Panc1 (cell line): ENCODE measurements around the gene XKR7. TPM values are rescaled to one million over a fixed set of nuclear protein-coding genes. Genes with fewer than 3 reads are reported as not detected.

ENCODE experiments used
- ATAC-seq: fragments of 200-7000 bp; cut with Tn5 transposase; 2 replicates; pipeline ENCODE4 v1.9.1; 2020; ENCODE audit warnings: mild to moderate bottlenecking, moderate library complexity
- BruUV-seq: library from RNA; stranded (reverse); fragments of 400-500 nt; replicated peaks from 2 replicates; lab custom pipeline; 2021; lab: Mats Ljungman, UMichigan
- CTCF ChIA-PET: fragments of 300-600 bp; sonication (Branson Sonifier 250); formaldehyde crosslinking; loops from one replicate; lab custom pipeline; 2022; ENCODE audit warnings: antibody characterized with exemption; lab: Charles Lee
- POLR2A ChIA-PET: fragments of 300-600 bp; sonication (Branson Sonifier 250); formaldehyde crosslinking; loops from one replicate; lab custom pipeline; 2022; ENCODE audit warnings: antibody characterized with exemption; lab: Charles Lee
- DNase-seq: peaks from one replicate; pipeline ENCODE4 v3.0.0-alpha.2; 2010; ENCODE audit warnings: low read depth, low spot score
- H3K27ac ChIP-seq: 2 replicates; pipeline ENCODE4 v1.5.1; 2011; ENCODE audit warnings: mild to moderate bottlenecking, low read length, inconsistent platforms
- H3K27me3 ChIP-seq: fragments of 200-500 bp; sonication (Bioruptor generic); 2 replicates; pipeline ENCODE4 v1.6.0; 2014; ENCODE audit warnings: low read length, inconsistent platforms; ENCODE audit not compliant: control insufficient read depth, insufficient read depth
- H3K36me3 ChIP-seq: fragments of 200-500 bp; sonication (Bioruptor generic); 2 replicates; pipeline ENCODE4 v1.5.1; 2014; ENCODE audit warnings: inconsistent platforms, mild to moderate bottlenecking, low read length, moderate library complexity; ENCODE audit not compliant: control insufficient read depth, insufficient read depth
- H3K4me1 ChIP-seq: 2 replicates; pipeline ENCODE4 v1.5.1; 2011; ENCODE audit warnings: inconsistent platforms, mild to moderate bottlenecking, low read length, moderate library complexity; ENCODE audit not compliant: control insufficient read depth, insufficient read depth
- H3K4me3 ChIP-seq, 2 experiments: 2 replicates each; pipeline ENCODE4 v1.5.1; 2011 to 2012; ENCODE audit warnings: low read depth in 2 of 2, low read length in 2 of 2, mild to moderate bottlenecking in 2 of 2, inconsistent platforms in 1 of 2, moderate library complexity in 1 of 2
- H3K9me3 ChIP-seq: fragments of 200-500 bp; sonication (Bioruptor generic); 2 replicates; pipeline ENCODE4 v1.5.1; 2014; ENCODE audit warnings: low read depth, mild to moderate bottlenecking, inconsistent platforms, low read length, moderate library complexity; ENCODE audit not compliant: control insufficient read depth, insufficient read depth
- POLR2AphosphoS5 ChIP-seq: IDR thresholded peaks from 2 replicates; pipeline ENCODE4 v1.6.1; 2012; ENCODE audit warnings: mild to moderate bottlenecking, low read depth, low read length, moderate library complexity
- SIN3A ChIP-seq: IDR thresholded peaks from 2 replicates; pipeline ENCODE4 v1.6.1; 2012; ENCODE audit warnings: low read depth, mild to moderate bottlenecking, low read length, moderate library complexity, borderline replicate concordance; ENCODE audit not compliant: insufficient read depth
- TCF7L2 ChIP-seq: IDR thresholded peaks from 2 replicates; pipeline ENCODE4 v1.6.1; 2011; ENCODE audit warnings: mild to moderate bottlenecking, low read depth, low read length, inconsistent platforms
- in situ Hi-C: cut with HindIII; loops from 2 replicates; pipeline ENCODE4 v1.10.0; 2016; ENCODE audit warnings: low sequenced_read_pairs, low pct_unique_long_range_greater_than_20kb
- intact Hi-C: fragments of 100-400 bp; cut with micrococcal nuclease; formaldehyde crosslinking; loops from one replicate; pipeline ENCODE4 v1.10.0; 2022; ENCODE audit not compliant: unreplicated experiment
- total RNA-seq: library from RNA; stranded (reverse); gene quantifications from one replicate; pipeline ENCODE4 v1.2.1, GENCODE V29; 2021; ENCODE audit not compliant: unreplicated experiment
- TF ChIP-seq, protein P1 (sequence below), 2 experiments: IDR thresholded peaks; 2 replicates each; pipeline ENCODE4 v1.6.1; 2011 to 2012; ENCODE audit warnings: low read depth in 2 of 2, control low read depth in 1 of 2, low read length in 1 of 2, mild to moderate bottlenecking in 1 of 2, moderate library complexity in 1 of 2; ENCODE audit not compliant: insufficient read depth in 1 of 2
- TF ChIP-seq, protein P2 (sequence below): fragments of 450-650 bp; IDR thresholded peaks from 2 replicates; pipeline ENCODE4 v1.5.1; 2017; ENCODE audit warnings: mild to moderate bottlenecking

XKR7 gene
- total RNA-seq, 1 experiment from 2014 or later: 6.2 TPM

DNA sequence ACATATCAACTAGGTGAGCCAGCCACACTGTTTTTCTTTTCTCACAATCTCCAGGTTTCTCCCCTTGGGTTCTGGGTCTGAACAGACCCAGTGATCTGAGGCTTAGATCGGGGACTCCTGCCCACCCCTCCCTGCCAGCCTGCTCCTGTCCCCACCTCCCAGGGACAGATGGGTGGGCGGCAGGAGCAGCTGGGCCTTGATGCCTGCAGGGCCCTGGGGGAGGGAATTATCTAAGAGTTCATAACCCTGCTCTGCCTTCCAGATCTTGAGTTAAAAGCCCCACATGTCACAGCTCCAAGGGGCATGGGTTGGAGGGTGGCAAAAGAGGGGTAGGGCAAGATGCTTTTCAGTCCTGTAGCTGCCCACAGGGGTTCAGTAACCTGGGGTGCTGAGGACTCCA is 5.2 kb upstream of the XKR7 start:
- H3K4me3 ChIP-seq: no peak overlapping the region
- no peaks in the 10 kb centered on the region for H3K36me3 ChIP-seq
- peaks cover 22% of the 10 kb centered on the region for H3K4me1 ChIP-seq
- ChIA-PET POLR2A (no interaction called here), CTCF (interaction anchor here (1.3 kb wide), 1 partner anchor 11 kb away, joined by 9 read pairs; the partner anchor contains the start of gene PDRG1)
- ATAC-seq (no peak), DNase-seq (no peak)
- H3K27ac ChIP-seq: peak overlapping the region; percentile 44; the same call in 1 of the 2 replicates
- no peaks in the 10 kb centered on the region for H3K9me3 ChIP-seq
- in situ Hi-C loops (no loop called here), intact Hi-C loops (no loop called here)
- H3K27me3 ChIP-seq: peaks cover 6% of the 10 kb centered on the region
- no TSS peak for BruUV-seq
- TF ChIP-seq, protein P1, sequence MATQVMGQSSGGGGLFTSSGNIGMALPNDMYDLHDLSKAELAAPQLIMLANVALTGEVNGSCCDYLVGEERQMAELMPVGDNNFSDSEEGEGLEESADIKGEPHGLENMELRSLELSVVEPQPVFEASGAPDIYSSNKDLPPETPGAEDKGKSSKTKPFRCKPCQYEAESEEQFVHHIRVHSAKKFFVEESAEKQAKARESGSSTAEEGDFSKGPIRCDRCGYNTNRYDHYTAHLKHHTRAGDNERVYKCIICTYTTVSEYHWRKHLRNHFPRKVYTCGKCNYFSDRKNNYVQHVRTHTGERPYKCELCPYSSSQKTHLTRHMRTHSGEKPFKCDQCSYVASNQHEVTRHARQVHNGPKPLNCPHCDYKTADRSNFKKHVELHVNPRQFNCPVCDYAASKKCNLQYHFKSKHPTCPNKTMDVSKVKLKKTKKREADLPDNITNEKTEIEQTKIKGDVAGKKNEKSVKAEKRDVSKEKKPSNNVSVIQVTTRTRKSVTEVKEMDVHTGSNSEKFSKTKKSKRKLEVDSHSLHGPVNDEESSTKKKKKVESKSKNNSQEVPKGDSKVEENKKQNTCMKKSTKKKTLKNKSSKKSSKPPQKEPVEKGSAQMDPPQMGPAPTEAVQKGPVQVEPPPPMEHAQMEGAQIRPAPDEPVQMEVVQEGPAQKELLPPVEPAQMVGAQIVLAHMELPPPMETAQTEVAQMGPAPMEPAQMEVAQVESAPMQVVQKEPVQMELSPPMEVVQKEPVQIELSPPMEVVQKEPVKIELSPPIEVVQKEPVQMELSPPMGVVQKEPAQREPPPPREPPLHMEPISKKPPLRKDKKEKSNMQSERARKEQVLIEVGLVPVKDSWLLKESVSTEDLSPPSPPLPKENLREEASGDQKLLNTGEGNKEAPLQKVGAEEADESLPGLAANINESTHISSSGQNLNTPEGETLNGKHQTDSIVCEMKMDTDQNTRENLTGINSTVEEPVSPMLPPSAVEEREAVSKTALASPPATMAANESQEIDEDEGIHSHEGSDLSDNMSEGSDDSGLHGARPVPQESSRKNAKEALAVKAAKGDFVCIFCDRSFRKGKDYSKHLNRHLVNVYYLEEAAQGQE (IDR thresholded peaks at IDR 0.05; ENCODE audit: insufficient read depth in 1 of 2, low read depth in 2 of 2, low read length in 1 of 2): no peak
- TF ChIP-seq SIN3A: no peak
- no peak for TF ChIP-seq TCF7L2
- TF ChIP-seq, protein P2, sequence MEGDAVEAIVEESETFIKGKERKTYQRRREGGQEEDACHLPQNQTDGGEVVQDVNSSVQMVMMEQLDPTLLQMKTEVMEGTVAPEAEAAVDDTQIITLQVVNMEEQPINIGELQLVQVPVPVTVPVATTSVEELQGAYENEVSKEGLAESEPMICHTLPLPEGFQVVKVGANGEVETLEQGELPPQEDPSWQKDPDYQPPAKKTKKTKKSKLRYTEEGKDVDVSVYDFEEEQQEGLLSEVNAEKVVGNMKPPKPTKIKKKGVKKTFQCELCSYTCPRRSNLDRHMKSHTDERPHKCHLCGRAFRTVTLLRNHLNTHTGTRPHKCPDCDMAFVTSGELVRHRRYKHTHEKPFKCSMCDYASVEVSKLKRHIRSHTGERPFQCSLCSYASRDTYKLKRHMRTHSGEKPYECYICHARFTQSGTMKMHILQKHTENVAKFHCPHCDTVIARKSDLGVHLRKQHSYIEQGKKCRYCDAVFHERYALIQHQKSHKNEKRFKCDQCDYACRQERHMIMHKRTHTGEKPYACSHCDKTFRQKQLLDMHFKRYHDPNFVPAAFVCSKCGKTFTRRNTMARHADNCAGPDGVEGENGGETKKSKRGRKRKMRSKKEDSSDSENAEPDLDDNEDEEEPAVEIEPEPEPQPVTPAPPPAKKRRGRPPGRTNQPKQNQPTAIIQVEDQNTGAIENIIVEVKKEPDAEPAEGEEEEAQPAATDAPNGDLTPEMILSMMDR: no peak
- no peak for TF ChIP-seq POLR2AphosphoS5

DNA sequence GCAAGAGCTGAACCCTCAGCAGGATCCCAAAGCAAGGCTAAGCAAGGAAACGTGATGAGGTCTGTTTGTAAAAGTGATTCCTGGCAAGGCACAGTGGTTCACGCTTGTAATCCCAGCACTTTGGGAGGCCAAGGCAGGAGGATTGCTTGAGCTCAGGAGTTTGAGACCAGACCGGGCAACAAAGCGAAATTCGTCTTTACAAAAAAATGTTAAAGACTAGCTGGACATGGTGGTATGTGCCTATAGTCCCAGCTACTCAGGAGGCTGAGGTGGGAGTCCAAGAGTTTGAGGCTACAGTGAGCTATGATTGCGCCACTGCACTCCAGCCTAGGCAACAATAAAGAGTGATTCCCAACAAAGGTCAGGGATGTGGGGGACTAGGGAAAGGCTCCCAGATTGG is 4.1 kb upstream of the XKR7 start:
- ATAC-seq (no peak), DNase-seq (no peak)
- Histone ChIP-seq H3K4me3 (no peak overlapping the region), H3K9me3 (no peaks in the 10 kb centered on the region), H3K36me3 (no peaks in the 10 kb centered on the region), H3K27ac (peak overlapping the region; percentile 24; the same call in 1 of the 2 replicates), H3K27me3 (peaks cover 6% of the 10 kb centered on the region), H3K4me1 (peaks cover 24% of the 10 kb centered on the region)
- in situ Hi-C loops (no loop called here), intact Hi-C loops (no loop called here)
- no TSS peak for BruUV-seq
- TF ChIP-seq SIN3A: no peak
- TF ChIP-seq, protein P1 (IDR thresholded peaks at IDR 0.05; ENCODE audit: insufficient read depth in 1 of 2, low read depth in 2 of 2, low read length in 1 of 2): no peak
- TF ChIP-seq POLR2AphosphoS5: no peak
- TF ChIP-seq TCF7L2: no peak
- TF ChIP-seq, protein P2: no peak
- POLR2A ChIA-PET: interaction anchor here (0.5 kb wide), 1 partner anchor 90 kb away, joined by 15 read pairs; no protein-coding TSS in a partner anchor
- CTCF ChIA-PET: interaction anchor here (0.5 to 1.3 kb wide), 2 partner anchors 12 to 391 kb away, joined by 6 to 9 read pairs; partner anchors contain the start of gene PDRG1
